Panc1 (cell line): Measurements from ENCODE around the gene QKI. TPM values are rescaled to one million over a fixed set of nuclear protein-coding genes. Genes with fewer than 3 reads are reported as not detected.

Experiments
- ATAC-seq: fragments of 200-7000 bp; cut with Tn5 transposase; 2 replicates; pipeline ENCODE4 v1.9.1; 2020; ENCODE audit warnings: mild to moderate bottlenecking, moderate library complexity
- BruUV-seq: library from RNA; stranded (reverse); fragments of 400-500 nt; replicated peaks from 2 replicates; lab custom pipeline; 2021; lab: Mats Ljungman, UMichigan
- CTCF ChIA-PET: fragments of 300-600 bp; sonication (Branson Sonifier 250); formaldehyde crosslinking; loops from one replicate; lab custom pipeline; 2022; ENCODE audit warnings: antibody characterized with exemption; lab: Charles Lee
- POLR2A ChIA-PET: fragments of 300-600 bp; sonication (Branson Sonifier 250); formaldehyde crosslinking; loops from one replicate; lab custom pipeline; 2022; ENCODE audit warnings: antibody characterized with exemption; lab: Charles Lee
- DNase-seq: peaks from one replicate; pipeline ENCODE4 v3.0.0-alpha.2; 2010; ENCODE audit warnings: low read depth, low spot score
- H3K27ac ChIP-seq: 2 replicates; pipeline ENCODE4 v1.5.1; 2011; ENCODE audit warnings: mild to moderate bottlenecking, low read length, inconsistent platforms
- H3K27me3 ChIP-seq: fragments of 200-500 bp; sonication (Bioruptor generic); 2 replicates; pipeline ENCODE4 v1.6.0; 2014; ENCODE audit warnings: low read length, inconsistent platforms; ENCODE audit not compliant: control insufficient read depth, insufficient read depth
- H3K36me3 ChIP-seq: fragments of 200-500 bp; sonication (Bioruptor generic); 2 replicates; pipeline ENCODE4 v1.5.1; 2014; ENCODE audit warnings: inconsistent platforms, mild to moderate bottlenecking, low read length, moderate library complexity; ENCODE audit not compliant: control insufficient read depth, insufficient read depth
- H3K4me1 ChIP-seq: 2 replicates; pipeline ENCODE4 v1.5.1; 2011; ENCODE audit warnings: inconsistent platforms, mild to moderate bottlenecking, low read length, moderate library complexity; ENCODE audit not compliant: control insufficient read depth, insufficient read depth
- H3K4me3 ChIP-seq, 2 experiments: 2 replicates each; pipeline ENCODE4 v1.5.1; 2011 to 2012; ENCODE audit warnings: low read depth in 2 of 2, low read length in 2 of 2, mild to moderate bottlenecking in 2 of 2, inconsistent platforms in 1 of 2, moderate library complexity in 1 of 2
- H3K9me3 ChIP-seq: fragments of 200-500 bp; sonication (Bioruptor generic); 2 replicates; pipeline ENCODE4 v1.5.1; 2014; ENCODE audit warnings: low read depth, mild to moderate bottlenecking, inconsistent platforms, low read length, moderate library complexity; ENCODE audit not compliant: control insufficient read depth, insufficient read depth
- POLR2AphosphoS5 ChIP-seq: IDR thresholded peaks from 2 replicates; pipeline ENCODE4 v1.6.1; 2012; ENCODE audit warnings: mild to moderate bottlenecking, low read depth, low read length, moderate library complexity
- SIN3A ChIP-seq: IDR thresholded peaks from 2 replicates; pipeline ENCODE4 v1.6.1; 2012; ENCODE audit warnings: low read depth, mild to moderate bottlenecking, low read length, moderate library complexity, borderline replicate concordance; ENCODE audit not compliant: insufficient read depth
- TCF7L2 ChIP-seq: IDR thresholded peaks from 2 replicates; pipeline ENCODE4 v1.6.1; 2011; ENCODE audit warnings: mild to moderate bottlenecking, low read depth, low read length, inconsistent platforms
- in situ Hi-C: cut with HindIII; loops from 2 replicates; pipeline ENCODE4 v1.10.0; 2016; ENCODE audit warnings: low sequenced_read_pairs, low pct_unique_long_range_greater_than_20kb
- intact Hi-C: fragments of 100-400 bp; cut with micrococcal nuclease; formaldehyde crosslinking; loops from one replicate; pipeline ENCODE4 v1.10.0; 2022; ENCODE audit not compliant: unreplicated experiment
- total RNA-seq: library from RNA; stranded (reverse); gene quantifications from one replicate; pipeline ENCODE4 v1.2.1, GENCODE V29; 2021; ENCODE audit not compliant: unreplicated experiment
- TF ChIP-seq, protein P1 (sequence below), 2 experiments: IDR thresholded peaks; 2 replicates each; pipeline ENCODE4 v1.6.1; 2011 to 2012; ENCODE audit warnings: low read depth in 2 of 2, control low read depth in 1 of 2, low read length in 1 of 2, mild to moderate bottlenecking in 1 of 2, moderate library complexity in 1 of 2; ENCODE audit not compliant: insufficient read depth in 1 of 2
- TF ChIP-seq, protein P2 (sequence below): fragments of 450-650 bp; IDR thresholded peaks from 2 replicates; pipeline ENCODE4 v1.5.1; 2017; ENCODE audit warnings: mild to moderate bottlenecking

QKI gene
- total RNA-seq, 1 experiment from 2014 or later: 176 TPM

DNA sequence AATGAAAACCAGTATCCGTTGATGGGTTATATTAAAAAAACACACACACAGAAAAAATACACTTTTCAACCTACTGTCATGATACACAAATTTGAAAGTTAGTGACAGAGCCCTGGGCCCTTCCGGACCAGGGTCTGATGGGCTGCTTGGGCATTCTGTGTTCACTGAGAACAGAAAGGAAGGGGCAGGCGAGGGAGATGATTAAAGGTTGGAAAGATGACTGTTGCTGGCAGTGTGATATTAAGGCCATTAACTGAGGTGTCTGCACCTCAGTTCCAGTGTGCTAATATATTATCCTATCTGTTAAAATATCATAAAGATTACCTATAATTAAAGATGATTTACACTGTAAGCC, 18.7 kb upstream of the QKI start:
- DNase-seq (no peak), ATAC-seq (no peak)
- Histone ChIP-seq H3K4me3 (no peak overlapping the region), H3K27ac (no peak overlapping the region), H3K9me3 (no peaks in the 10 kb centered on the region), H3K27me3 (no peaks in the 10 kb centered on the region), H3K36me3 (no peaks in the 10 kb centered on the region), H3K4me1 (peaks cover 24% of the 10 kb centered on the region)
- in situ Hi-C loops: no loop called here
- TF ChIP-seq, protein P1, sequence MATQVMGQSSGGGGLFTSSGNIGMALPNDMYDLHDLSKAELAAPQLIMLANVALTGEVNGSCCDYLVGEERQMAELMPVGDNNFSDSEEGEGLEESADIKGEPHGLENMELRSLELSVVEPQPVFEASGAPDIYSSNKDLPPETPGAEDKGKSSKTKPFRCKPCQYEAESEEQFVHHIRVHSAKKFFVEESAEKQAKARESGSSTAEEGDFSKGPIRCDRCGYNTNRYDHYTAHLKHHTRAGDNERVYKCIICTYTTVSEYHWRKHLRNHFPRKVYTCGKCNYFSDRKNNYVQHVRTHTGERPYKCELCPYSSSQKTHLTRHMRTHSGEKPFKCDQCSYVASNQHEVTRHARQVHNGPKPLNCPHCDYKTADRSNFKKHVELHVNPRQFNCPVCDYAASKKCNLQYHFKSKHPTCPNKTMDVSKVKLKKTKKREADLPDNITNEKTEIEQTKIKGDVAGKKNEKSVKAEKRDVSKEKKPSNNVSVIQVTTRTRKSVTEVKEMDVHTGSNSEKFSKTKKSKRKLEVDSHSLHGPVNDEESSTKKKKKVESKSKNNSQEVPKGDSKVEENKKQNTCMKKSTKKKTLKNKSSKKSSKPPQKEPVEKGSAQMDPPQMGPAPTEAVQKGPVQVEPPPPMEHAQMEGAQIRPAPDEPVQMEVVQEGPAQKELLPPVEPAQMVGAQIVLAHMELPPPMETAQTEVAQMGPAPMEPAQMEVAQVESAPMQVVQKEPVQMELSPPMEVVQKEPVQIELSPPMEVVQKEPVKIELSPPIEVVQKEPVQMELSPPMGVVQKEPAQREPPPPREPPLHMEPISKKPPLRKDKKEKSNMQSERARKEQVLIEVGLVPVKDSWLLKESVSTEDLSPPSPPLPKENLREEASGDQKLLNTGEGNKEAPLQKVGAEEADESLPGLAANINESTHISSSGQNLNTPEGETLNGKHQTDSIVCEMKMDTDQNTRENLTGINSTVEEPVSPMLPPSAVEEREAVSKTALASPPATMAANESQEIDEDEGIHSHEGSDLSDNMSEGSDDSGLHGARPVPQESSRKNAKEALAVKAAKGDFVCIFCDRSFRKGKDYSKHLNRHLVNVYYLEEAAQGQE (IDR thresholded peaks at IDR 0.05; ENCODE audit: insufficient read depth in 1 of 2, low read depth in 2 of 2, low read length in 1 of 2): no peak
- TF ChIP-seq TCF7L2: no peak
- no peak for TF ChIP-seq SIN3A
- TF ChIP-seq, protein P2, sequence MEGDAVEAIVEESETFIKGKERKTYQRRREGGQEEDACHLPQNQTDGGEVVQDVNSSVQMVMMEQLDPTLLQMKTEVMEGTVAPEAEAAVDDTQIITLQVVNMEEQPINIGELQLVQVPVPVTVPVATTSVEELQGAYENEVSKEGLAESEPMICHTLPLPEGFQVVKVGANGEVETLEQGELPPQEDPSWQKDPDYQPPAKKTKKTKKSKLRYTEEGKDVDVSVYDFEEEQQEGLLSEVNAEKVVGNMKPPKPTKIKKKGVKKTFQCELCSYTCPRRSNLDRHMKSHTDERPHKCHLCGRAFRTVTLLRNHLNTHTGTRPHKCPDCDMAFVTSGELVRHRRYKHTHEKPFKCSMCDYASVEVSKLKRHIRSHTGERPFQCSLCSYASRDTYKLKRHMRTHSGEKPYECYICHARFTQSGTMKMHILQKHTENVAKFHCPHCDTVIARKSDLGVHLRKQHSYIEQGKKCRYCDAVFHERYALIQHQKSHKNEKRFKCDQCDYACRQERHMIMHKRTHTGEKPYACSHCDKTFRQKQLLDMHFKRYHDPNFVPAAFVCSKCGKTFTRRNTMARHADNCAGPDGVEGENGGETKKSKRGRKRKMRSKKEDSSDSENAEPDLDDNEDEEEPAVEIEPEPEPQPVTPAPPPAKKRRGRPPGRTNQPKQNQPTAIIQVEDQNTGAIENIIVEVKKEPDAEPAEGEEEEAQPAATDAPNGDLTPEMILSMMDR: no peak
- no peak for TF ChIP-seq POLR2AphosphoS5
- ChIA-PET POLR2A (no interaction called here), CTCF (no interaction called here)
- intact Hi-C loops: no loop called here
- BruUV-seq: no TSS peak

DNA sequence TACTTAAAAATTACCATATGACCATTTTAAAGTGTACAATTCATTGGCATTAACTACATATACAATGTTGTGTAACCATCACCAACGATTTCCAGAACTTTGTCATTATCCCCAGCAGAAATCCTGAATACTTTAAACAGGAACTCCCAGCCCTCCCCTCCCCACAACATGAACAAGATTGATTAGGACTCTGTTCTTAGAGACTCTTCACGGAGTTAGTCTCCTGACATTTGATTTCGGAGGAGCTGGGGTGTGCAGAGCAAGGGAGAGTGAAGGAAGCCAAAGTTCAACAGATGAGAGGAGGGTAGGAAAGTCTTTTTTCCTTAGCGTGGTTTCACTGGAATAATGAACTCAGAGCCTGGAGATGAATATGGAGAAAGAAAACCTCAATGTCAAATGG, 17.2 kb upstream of the QKI start:
- H3K36me3 ChIP-seq: no peaks in the 10 kb centered on the region
- ChIA-PET POLR2A (no interaction called here), CTCF (no interaction called here)
- no peak for DNase-seq
- intact Hi-C loops (no loop called here), in situ Hi-C loops (no loop called here)
- no TSS peak for BruUV-seq
- H3K9me3 ChIP-seq: no peaks in the 10 kb centered on the region
- H3K27me3 ChIP-seq: no peaks in the 10 kb centered on the region
- H3K27ac ChIP-seq: no peak overlapping the region
- H3K4me3 ChIP-seq: no peak overlapping the region
- peaks cover 13% of the 10 kb centered on the region for H3K4me1 ChIP-seq
- TF ChIP-seq, protein P2: no peak
- no peak for TF ChIP-seq POLR2AphosphoS5
- no peak for TF ChIP-seq SIN3A
- no peak for TF ChIP-seq TCF7L2
- TF ChIP-seq, protein P1 (IDR thresholded peaks at IDR 0.05; ENCODE audit: insufficient read depth in 1 of 2, low read depth in 2 of 2, low read length in 1 of 2): no peak
- ATAC-seq: no peak
